Neural cell (in vitro differentiated cells): ENCODE measurements around the gene PPP1R18. TPM values are rescaled to one million over a fixed set of nuclear protein-coding genes. Genes with fewer than 3 reads are reported as not detected.

Experiments used
- H2AFZ ChIP-seq: fragments of 200-600, 300-800 bp; sonication (generic), shearing (Covaris generic); 2 replicates; pipeline ENCODE4 v1.6.0; 2014; ENCODE audit warnings: low read depth, mild to moderate bottlenecking, antibody characterized with exemption, low read length, moderate library complexity
- H3F3A ChIP-seq: fragments of 200-600 bp; shearing (Covaris generic); 2 replicates; pipeline ENCODE4 v1.6.1; 2016; ENCODE audit warnings: mild to moderate bottlenecking, moderate library complexity, mixed read lengths, antibody characterized with exemption, low read length; ENCODE audit not compliant: insufficient read depth, poor library complexity, severe bottlenecking
- H3K27ac ChIP-seq: fragments of 200-600, 300-800 bp; sonication (generic), shearing (Covaris generic); 2 replicates; pipeline ENCODE4 v1.5.1; 2014; ENCODE audit warnings: mild to moderate bottlenecking, low read length, moderate library complexity
- H3K27me3 ChIP-seq: fragments of 300-800, 200-600 bp; sonication (generic), shearing (Covaris generic); 2 replicates; pipeline ENCODE4 v1.6.0; 2014; ENCODE audit warnings: mild to moderate bottlenecking, low read depth, low read length, moderate library complexity; ENCODE audit not compliant: insufficient read depth
- H3K36me3 ChIP-seq: fragments of 300-800, 200-600 bp; sonication (generic), shearing (Covaris generic); 2 replicates; pipeline ENCODE4 v1.5.1; 2014; ENCODE audit warnings: mild to moderate bottlenecking, antibody characterized with exemption, low read length, moderate library complexity; ENCODE audit not compliant: insufficient read depth
- H3K4me2 ChIP-seq: fragments of 300-800, 200-600 bp; sonication (generic), shearing (Covaris generic); 2 replicates; pipeline ENCODE4 v1.6.0; 2014; ENCODE audit warnings: mild to moderate bottlenecking, low read length
- H3K4me3 ChIP-seq: fragments of 300-800, 200-600 bp; sonication (generic), shearing (Covaris generic); 2 replicates; pipeline ENCODE4 v1.5.1; 2014; ENCODE audit warnings: mild to moderate bottlenecking, low read length, moderate library complexity
- H3K79me2 ChIP-seq: fragments of 200-600 bp; shearing (Covaris generic); replicated peaks from 2 replicates; pipeline ENCODE4 v1.6.0; 2014; ENCODE audit warnings: mild to moderate bottlenecking, low read length, moderate library complexity; ENCODE audit not compliant: insufficient read depth
- H3K9ac ChIP-seq: fragments of 300-800, 200-600 bp; sonication (generic), shearing (Covaris generic); 2 replicates; pipeline ENCODE4 v1.6.1; 2016; ENCODE audit warnings: mild to moderate bottlenecking, low read length, mixed read lengths
- H3K9me2 ChIP-seq: fragments of 200-600 bp; shearing (Covaris generic); 2 replicates; pipeline ENCODE4 v1.6.1; 2016; ENCODE audit warnings: mild to moderate bottlenecking, low read length, mixed read lengths; ENCODE audit not compliant: insufficient read depth
- H3K9me3 ChIP-seq: fragments of 200-600, 300-800 bp; sonication (generic), shearing (Covaris generic); 2 replicates; pipeline ENCODE4 v1.6.1; 2016; ENCODE audit warnings: mild to moderate bottlenecking, mixed run types, low read length, moderate library complexity, mixed read lengths
- H4K20me1 ChIP-seq: fragments of 200-600 bp; shearing (Covaris generic); 2 replicates; pipeline ENCODE4 v1.6.1; 2016; ENCODE audit warnings: mild to moderate bottlenecking, mixed run types; ENCODE audit not compliant: insufficient read depth
- CTCF ChIP-seq: fragments of 450-650 bp; IDR thresholded peaks from 2 replicates; pipeline ENCODE4 v1.5.1; 2014; ENCODE audit warnings: antibody characterized with exemption, mild to moderate bottlenecking, moderate library complexity; ENCODE audit not compliant: poor library complexity, severe bottlenecking
- EP300 ChIP-seq: fragments of 450-650 bp; conservative IDR thresholded peaks from 2 replicates; pipeline ENCODE4 v1.6.1; 2014; ENCODE audit warnings: antibody characterized with exemption, mild to moderate bottlenecking, moderate library complexity; ENCODE audit not compliant: poor library complexity, severe bottlenecking
- EZH2 ChIP-seq: fragments of 200-600, 300-800 bp; shearing (Covaris generic), sonication (generic); IDR thresholded peaks from 2 replicates; pipeline ENCODE4 v1.6.1; 2014; ENCODE audit warnings: antibody characterized with exemption, low read length, borderline replicate concordance, mild to moderate bottlenecking; ENCODE audit not compliant: insufficient read depth, poor library complexity, severe bottlenecking
- MXI1 ChIP-seq: fragments of 450-650 bp; conservative IDR thresholded peaks from 2 replicates; pipeline ENCODE4 v1.6.1; 2014; ENCODE audit warnings: antibody characterized with exemption, mild to moderate bottlenecking; ENCODE audit not compliant: poor library complexity, severe bottlenecking
- POLR2AphosphoS5 ChIP-seq: IDR thresholded peaks from 2 replicates; pipeline ENCODE4 v1.6.1; 2012
- RAD21 ChIP-seq: fragments of 450-650 bp; conservative IDR thresholded peaks from 2 replicates; pipeline ENCODE4 v1.6.1; 2014; ENCODE audit warnings: antibody characterized with exemption, mild to moderate bottlenecking, moderate library complexity
- REST ChIP-seq: IDR thresholded peaks from 2 replicates; pipeline ENCODE4 v1.6.1; 2012; ENCODE audit warnings: borderline replicate concordance
- SMC3 ChIP-seq: fragments of 450-650 bp; conservative IDR thresholded peaks from 2 replicates; pipeline ENCODE4 v1.6.1; 2014; ENCODE audit warnings: antibody characterized with exemption, mild to moderate bottlenecking, moderate library complexity; ENCODE audit not compliant: poor library complexity
- TAF1 ChIP-seq: IDR thresholded peaks from 2 replicates; pipeline ENCODE4 v1.6.1; 2012; ENCODE audit warnings: low read depth
- polyA plus RNA-seq: library from polyadenylated mRNA; depleted of rRNA; stranded (reverse); fragments of >200 nt; gene quantifications from 2 replicates; pipeline ENCODE4 v1.2.3, GENCODE V29; 2014

Gene PPP1R18
- polyA plus RNA-seq, 1 donor from 2014 or later, result 50.6 TPM

- Histone ChIP-seq H3K4me3 (no peak overlapping the region), H2AFZ (no peak overlapping the region), H3K27ac (no peak overlapping the region), H4K20me1 (no peaks in the 10 kb centered on the region), H3K9ac (no peak overlapping the region), H3K79me2 (no peaks in the 10 kb centered on the region), H3F3A (no peaks in the 10 kb centered on the region), H3K27me3 (no peaks in the 10 kb centered on the region), H3K9me3 (no peaks in the 10 kb centered on the region), H3K4me2 (no peak overlapping the region), H3K36me3 (peaks cover 7% of the 10 kb centered on the region), H3K9me2 (no peaks in the 10 kb centered on the region)
- TF ChIP-seq RAD21 (no peak), TAF1 (no peak), EZH2 (no peak), POLR2AphosphoS5 (no peak), MXI1 (no peak), SMC3 (no peak), REST (no peak), CTCF (no peak), EP300 (no peak)
Observed at GRCh38 chr6:30709101-30709868, 22.8 kb upstream of the PPP1R18 start.

- no peak overlapping the region for H3K9ac ChIP-seq
- peaks cover 7% of the 10 kb centered on the region for H3K36me3 ChIP-seq
- no peaks in the 10 kb centered on the region for H3K9me2 ChIP-seq
- no peaks in the 10 kb centered on the region for H3K79me2 ChIP-seq
- no peak overlapping the region for H3K4me3 ChIP-seq
- H3F3A ChIP-seq, result no peaks in the 10 kb centered on the region
- no peaks in the 10 kb centered on the region for H4K20me1 ChIP-seq
- TF ChIP-seq SMC3 (no peak), CTCF (no peak), RAD21 (no peak), MXI1 (no peak), TAF1 (no peak)
- no peaks in the 10 kb centered on the region for H3K9me3 ChIP-seq
- no peak overlapping the region for H2AFZ ChIP-seq
- no peak overlapping the region for H3K4me2 ChIP-seq
- H3K27ac ChIP-seq, result no peak overlapping the region
- no peaks in the 10 kb centered on the region for H3K27me3 ChIP-seq
Observed at GRCh38 chr6:30707281-30707850, 20.9 kb upstream of the PPP1R18 start.
